ELR (cell line): ENCODE data around the gene GTPBP3.
"Not testable (repeated sequence)": the region's sequence is repeated elsewhere in the genome, so short reads cannot be mapped to it uniquely, and the experiment has no call there.

Experiments
- DNase-seq: peaks from one replicate; pipeline ENCODE4 v3.0.0-alpha.2; 2015; ENCODE audit warnings: low read depth

GTPBP3 gene

GRCh38 chr19:17341845-17342244 lies 4.5 kb downstream of the GTPBP3 start:
- DNase-seq: no peak

GRCh38 chr19:17346109-17346671 lies 8.8 kb downstream of the GTPBP3 start:
- peak; percentile 74 for DNase-seq

GRCh38 chr19:17347361-17347760 lies 10.0 kb downstream of the GTPBP3 start:
- DNase-seq: no peak

- no peak for DNase-seq
Observed at GRCh38 chr19:17347877-17348276, 10.5 kb downstream of the GTPBP3 start.

- peak; percentile 79 for DNase-seq
Observed at GRCh38 chr19:17348700-17349099, 11.3 kb downstream of the GTPBP3 start.

GRCh38 chr19:17351815-17352435 lies 14.6 kb downstream of the GTPBP3 start:
- DNase-seq: no peak

GRCh38 chr19:17352608-17353280 lies 15.4 kb downstream of the GTPBP3 start:
- DNase-seq: no peak

GRCh38 chr19:17353386-17353785 lies 16.0 kb downstream of the GTPBP3 start:
- no peak for DNase-seq

GRCh38 chr19:17357078-17357666 lies 19.8 kb downstream of the GTPBP3 start:
- no peak for DNase-seq

GRCh38 chr19:17357724-17358123 lies 20.4 kb downstream of the GTPBP3 start:
- no peak for DNase-seq

- DNase-seq: peak; percentile 62
Observed at GRCh38 chr19:17358395-17358794, 21.0 kb downstream of the GTPBP3 start.

GRCh38 chr19:17359905-17360800 lies 22.8 kb downstream of the GTPBP3 start:
- DNase-seq: no peak

GRCh38 chr19:17363852-17364605 lies 26.7 kb downstream of the GTPBP3 start:
- DNase-seq: not testable (repeated sequence)

GRCh38 chr19:17365361-17365760 lies 28.0 kb downstream of the GTPBP3 start:
- DNase-seq: no peak

- DNase-seq: no peak
Observed at GRCh38 chr19:17370026-17370587, 32.8 kb downstream of the GTPBP3 start.

- DNase-seq: no peak
Observed at GRCh38 chr19:17376935-17377600, 39.7 kb downstream of the GTPBP3 start, which contains the start of gene PLVAP. Gene PLVAP, minus strand, starts transcription at chr19:17377342. Its CDS starts 54 bp downstream, at chr19:17377288.

- no peak for DNase-seq
Observed at GRCh38 chr19:17378271-17378670, 40.9 kb downstream of the GTPBP3 start.

GRCh38 chr19:17379221-17379631 lies 41.9 kb downstream of the GTPBP3 start:
- no peak for DNase-seq

GRCh38 chr19:17380426-17381138 lies 43.2 kb downstream of the GTPBP3 start:
- no peak for DNase-seq
